ENCODE data around the gene NOL12.

NOL12 gene

GRCh38 chr22:37640591-37641560 is 45.3 kb upstream of the NOL12 start:
- peak overlapping the region; percentile 88 for H3K4me3 ChIP-seq (ENCODE audit: low read depth, low read length)
- no peak for DNase-seq (ENCODE audit: low read depth)
- peak; percentile 1 for TF ChIP-seq CTCF (IDR thresholded peaks at IDR 0.05; ENCODE audit: low read depth, low read length, missing control alignments)

GRCh38 chr22:37641561-37641949 is 44.6 kb upstream of the NOL12 start:
- DNase-seq (ENCODE audit: low read depth) = no peak
- TF ChIP-seq CTCF (IDR thresholded peaks at IDR 0.05; ENCODE audit: low read depth, low read length, missing control alignments) = no peak
- H3K4me3 ChIP-seq (ENCODE audit: low read depth, low read length) = no peak overlapping the region

- peak; percentile 91 for TF ChIP-seq CTCF (IDR thresholded peaks at IDR 0.05; ENCODE audit: low read depth, low read length, missing control alignments)
- no peak for DNase-seq (ENCODE audit: low read depth)
Observed at GRCh38 chr22:37643225-37643847, 42.8 kb upstream of the NOL12 start.

GRCh38 chr22:37647317-37647716 is 38.8 kb upstream of the NOL12 start:
- no peak overlapping the region for H3K4me3 ChIP-seq (ENCODE audit: low read depth, low read length)
- no peak for TF ChIP-seq CTCF (IDR thresholded peaks at IDR 0.05; ENCODE audit: low read depth, low read length, missing control alignments)
- no peak for DNase-seq (ENCODE audit: low read depth)

More at GRCh38 chr22:37643225-37643847, 42.8 kb upstream of the NOL12 start:
- H3K4me3 ChIP-seq (ENCODE audit: low read depth, low read length) = no peak overlapping the region

GRCh38 chr22:37647928-37648327 is 38.2 kb upstream of the NOL12 start:
- TF ChIP-seq CTCF (IDR thresholded peaks at IDR 0.05; ENCODE audit: low read depth, low read length, missing control alignments) = no peak
- no peak overlapping the region for H3K4me3 ChIP-seq (ENCODE audit: low read depth, low read length)
- DNase-seq (ENCODE audit: low read depth) = no peak

GRCh38 chr22:37650463-37651136 is 35.5 kb upstream of the NOL12 start:
- no peak overlapping the region for H3K4me3 ChIP-seq (ENCODE audit: low read depth, low read length)
- no peak for DNase-seq (ENCODE audit: low read depth)
- no peak for TF ChIP-seq CTCF (IDR thresholded peaks at IDR 0.05; ENCODE audit: low read depth, low read length, missing control alignments)
